Epithelial cell of esophagus (primary cell): ENCODE data around the gene PPM1L.

ENCODE experiments used
- DNase-seq: peaks from one replicate; pipeline ENCODE4 v3.0.0; 2010; ENCODE audit warnings: low read depth
- H3K4me3 ChIP-seq: 2 replicates; pipeline ENCODE4 v1.5.1; 2011; ENCODE audit warnings: mild to moderate bottlenecking, low read length, control low read depth
- TF ChIP-seq, protein P1 (sequence below): IDR thresholded peaks from 2 replicates; pipeline ENCODE4 v1.5.1; 2011; ENCODE audit warnings: low read depth, mild to moderate bottlenecking, low read length, control low read depth, inconsistent platforms; ENCODE audit not compliant: insufficient read depth; ENCODE audit errors: missing control alignments

Gene PPM1L

DNA sequence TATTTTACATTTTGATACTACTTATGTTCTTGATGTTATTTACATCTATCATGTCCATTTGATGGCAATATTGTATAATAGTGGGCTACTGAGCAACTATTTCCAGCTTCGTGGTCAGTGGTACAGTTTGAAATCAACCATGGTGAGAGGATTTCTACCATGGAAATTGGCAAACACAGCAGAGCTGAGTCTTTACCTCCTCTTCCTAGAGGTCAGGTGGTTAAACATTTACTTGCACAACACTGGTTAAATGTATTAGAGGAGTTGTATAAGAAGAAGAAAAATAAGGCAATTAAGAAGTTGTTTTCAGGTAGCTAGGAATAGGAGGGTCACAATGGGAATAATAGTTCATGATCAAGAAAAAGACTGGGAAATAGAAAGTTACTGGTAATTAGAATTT is 7.2 kb upstream of the PPM1L start:
- DNase-seq, result no peak

DNA sequence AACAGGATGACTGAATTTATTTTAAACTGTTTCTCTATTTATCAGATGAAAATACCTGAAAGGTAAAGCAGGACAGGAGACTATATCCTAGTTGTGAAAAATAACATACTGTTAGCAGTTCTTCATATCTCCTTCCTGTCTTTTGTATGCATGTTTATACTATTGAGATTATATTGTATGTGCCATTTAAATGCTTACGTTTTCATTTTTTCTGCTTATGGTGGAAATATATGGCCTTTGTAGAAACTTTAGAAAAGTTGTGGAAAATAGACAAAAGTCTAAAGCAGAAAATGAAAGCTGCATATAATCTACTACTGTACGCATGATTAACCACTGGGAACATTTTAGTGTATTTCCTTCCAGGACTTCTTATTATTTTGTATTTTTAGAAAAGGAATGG is 2.1 kb upstream of the PPM1L start:
- peak overlapping the region; percentile 80 for H3K4me3 ChIP-seq
- TF ChIP-seq, protein P1, sequence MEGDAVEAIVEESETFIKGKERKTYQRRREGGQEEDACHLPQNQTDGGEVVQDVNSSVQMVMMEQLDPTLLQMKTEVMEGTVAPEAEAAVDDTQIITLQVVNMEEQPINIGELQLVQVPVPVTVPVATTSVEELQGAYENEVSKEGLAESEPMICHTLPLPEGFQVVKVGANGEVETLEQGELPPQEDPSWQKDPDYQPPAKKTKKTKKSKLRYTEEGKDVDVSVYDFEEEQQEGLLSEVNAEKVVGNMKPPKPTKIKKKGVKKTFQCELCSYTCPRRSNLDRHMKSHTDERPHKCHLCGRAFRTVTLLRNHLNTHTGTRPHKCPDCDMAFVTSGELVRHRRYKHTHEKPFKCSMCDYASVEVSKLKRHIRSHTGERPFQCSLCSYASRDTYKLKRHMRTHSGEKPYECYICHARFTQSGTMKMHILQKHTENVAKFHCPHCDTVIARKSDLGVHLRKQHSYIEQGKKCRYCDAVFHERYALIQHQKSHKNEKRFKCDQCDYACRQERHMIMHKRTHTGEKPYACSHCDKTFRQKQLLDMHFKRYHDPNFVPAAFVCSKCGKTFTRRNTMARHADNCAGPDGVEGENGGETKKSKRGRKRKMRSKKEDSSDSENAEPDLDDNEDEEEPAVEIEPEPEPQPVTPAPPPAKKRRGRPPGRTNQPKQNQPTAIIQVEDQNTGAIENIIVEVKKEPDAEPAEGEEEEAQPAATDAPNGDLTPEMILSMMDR, result no peak
- no peak for DNase-seq

More for the DNA sequence above, 7.2 kb upstream of the PPM1L start:
- no peak overlapping the region for H3K4me3 ChIP-seq
- TF ChIP-seq, protein P1, result no peak

GRCh38 chr3:160754371-160754854 is 1.6 kb upstream of the PPM1L start:
- TF ChIP-seq, protein P1, result no peak
- peak overlapping the region; percentile 80 for H3K4me3 ChIP-seq
- DNase-seq, result peak; percentile 55

DNA sequence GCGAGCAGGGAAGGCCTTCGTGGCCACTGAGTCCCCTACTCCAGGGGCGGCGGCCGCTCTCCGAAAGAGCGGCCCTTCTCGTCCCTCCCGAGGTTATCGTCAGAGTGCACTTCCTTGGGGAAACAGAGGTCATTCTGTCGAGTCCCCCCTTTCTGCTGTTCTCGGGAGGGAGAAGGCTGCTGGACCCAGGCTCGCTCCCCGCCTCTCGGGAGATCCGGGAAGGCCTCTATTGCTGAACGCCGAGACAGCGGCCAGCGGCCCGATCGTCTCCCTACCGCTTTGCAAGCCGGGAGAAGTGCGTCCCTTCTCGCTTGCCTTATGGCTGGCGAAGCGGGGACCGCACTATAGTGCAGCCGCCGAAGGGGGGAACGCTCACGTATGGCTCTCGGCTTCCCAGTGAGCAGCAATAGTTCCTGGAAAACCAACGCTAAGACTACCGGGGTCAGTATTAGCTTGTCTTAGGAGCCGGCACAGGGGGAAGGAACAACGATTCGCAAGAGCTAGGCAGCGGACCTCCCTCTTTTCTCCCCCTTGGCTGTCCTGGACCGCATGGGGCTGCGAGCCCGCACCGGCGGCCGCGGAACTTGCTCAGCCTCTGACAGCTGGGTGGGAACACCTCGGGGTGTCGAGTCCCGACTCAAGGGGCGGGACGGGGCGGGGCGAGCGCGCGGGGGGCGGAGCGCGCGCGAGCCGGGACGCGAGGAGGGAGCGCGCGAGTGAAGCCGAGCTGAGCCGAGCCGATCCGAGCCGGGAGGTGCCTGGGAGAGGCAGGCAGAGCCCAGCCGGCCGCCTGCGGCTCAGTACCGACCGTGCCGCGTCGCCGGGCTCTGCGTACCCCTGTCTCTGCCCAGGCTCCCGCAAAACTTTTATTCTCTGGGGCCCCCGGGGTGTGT is 930 bp upstream of the PPM1L start:
- TF ChIP-seq, protein P1, result no peak

GRCh38 chr3:160757233-160758106 is 1.4 kb downstream of the PPM1L start:
- no peak for DNase-seq
- TF ChIP-seq, protein P1, result no peak
- H3K4me3 ChIP-seq, result peak overlapping the region; percentile 64

More for the DNA sequence above, 930 bp upstream of the PPM1L start:
- DNase-seq, result peak; percentile 95
- H3K4me3 ChIP-seq, result peak overlapping the region; percentile 80

DNA sequence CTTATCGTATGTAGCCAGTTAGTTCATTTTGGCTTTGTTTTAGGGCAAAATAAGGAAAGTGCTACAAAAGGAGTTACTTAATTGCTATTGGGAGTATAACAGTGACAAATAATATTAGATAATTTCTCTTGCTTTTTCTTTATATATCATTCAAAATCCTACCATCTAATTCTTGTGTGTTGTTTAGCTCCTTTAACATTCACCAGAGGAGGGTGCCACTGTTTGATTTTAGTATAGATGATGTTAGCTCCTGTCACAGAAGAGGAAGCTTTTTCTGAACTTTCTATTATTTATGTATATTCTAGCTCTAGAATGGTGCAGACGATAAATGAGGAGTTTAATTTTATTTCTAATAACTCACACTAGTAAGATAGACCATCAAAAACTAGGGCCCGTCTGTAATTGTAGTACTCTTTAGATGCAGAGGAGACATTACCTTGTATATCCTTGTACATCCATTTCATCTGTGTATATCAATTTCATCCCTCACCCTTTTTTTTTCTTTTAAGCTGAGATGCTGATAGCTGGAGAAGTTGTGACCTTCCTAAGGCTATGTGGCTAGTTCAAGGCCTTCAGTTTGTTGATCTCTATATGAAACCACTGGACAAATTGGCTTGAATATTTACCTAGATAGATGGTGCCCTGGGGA is 3.0 kb downstream of the PPM1L start:
- DNase-seq, result no peak
- TF ChIP-seq, protein P1, result no peak
- H3K4me3 ChIP-seq, result no peak overlapping the region
